ENCODE measurements around the gene VSTM4. TPM values are rescaled to one million over a fixed set of nuclear protein-coding genes. Genes with fewer than 3 reads are reported as not detected.

The VSTM4 gene
- total and polyA plus RNA-seq, 3 donors from 2014 or later = 25.6 to 35.8 (median 26.0) TPM

- 84 to 88% methylated on average over 3 of the region's 3 CpGs for WGBS, 2 donors
- no peak overlapping the region for H3K4me3 ChIP-seq
- H3K9me3 ChIP-seq = no peaks in the 10 kb centered on the region
- TF ChIP-seq POLR2A (IDR thresholded peaks at IDR 0.05) = no peak
- TF ChIP-seq, protein P1, sequence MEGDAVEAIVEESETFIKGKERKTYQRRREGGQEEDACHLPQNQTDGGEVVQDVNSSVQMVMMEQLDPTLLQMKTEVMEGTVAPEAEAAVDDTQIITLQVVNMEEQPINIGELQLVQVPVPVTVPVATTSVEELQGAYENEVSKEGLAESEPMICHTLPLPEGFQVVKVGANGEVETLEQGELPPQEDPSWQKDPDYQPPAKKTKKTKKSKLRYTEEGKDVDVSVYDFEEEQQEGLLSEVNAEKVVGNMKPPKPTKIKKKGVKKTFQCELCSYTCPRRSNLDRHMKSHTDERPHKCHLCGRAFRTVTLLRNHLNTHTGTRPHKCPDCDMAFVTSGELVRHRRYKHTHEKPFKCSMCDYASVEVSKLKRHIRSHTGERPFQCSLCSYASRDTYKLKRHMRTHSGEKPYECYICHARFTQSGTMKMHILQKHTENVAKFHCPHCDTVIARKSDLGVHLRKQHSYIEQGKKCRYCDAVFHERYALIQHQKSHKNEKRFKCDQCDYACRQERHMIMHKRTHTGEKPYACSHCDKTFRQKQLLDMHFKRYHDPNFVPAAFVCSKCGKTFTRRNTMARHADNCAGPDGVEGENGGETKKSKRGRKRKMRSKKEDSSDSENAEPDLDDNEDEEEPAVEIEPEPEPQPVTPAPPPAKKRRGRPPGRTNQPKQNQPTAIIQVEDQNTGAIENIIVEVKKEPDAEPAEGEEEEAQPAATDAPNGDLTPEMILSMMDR (IDR thresholded peaks at IDR 0.05) = no peak
- intact Hi-C loops (cut with DNase I; ENCODE audit: low total_unique reads) = no loop called here
- H3K36me3 ChIP-seq (ENCODE audit: low read depth, missing control alignments) = no peaks in the 10 kb centered on the region
- H3K4me1 ChIP-seq = no peaks in the 10 kb centered on the region
- DNase-seq = no peak
- no peaks in the 10 kb centered on the region for H3K27me3 ChIP-seq
- H3K27ac ChIP-seq = no peak overlapping the region
Observed at GRCh38 chr10:49036638-49037037, 78.7 kb downstream of the VSTM4 start.

GRCh38 chr10:49035920-49036319, 79.4 kb downstream of the VSTM4 start:
- Histone ChIP-seq H3K4me3 (no peak overlapping the region), H3K36me3 (ENCODE audit: low read depth, missing control alignments) (no peaks in the 10 kb centered on the region), H3K4me1 (no peaks in the 10 kb centered on the region), H3K27ac (no peak overlapping the region), H3K9me3 (no peaks in the 10 kb centered on the region), H3K27me3 (no peaks in the 10 kb centered on the region)
- DNase-seq = no peak
- 94 to 95% methylated on average over 8 of the region's 8 CpGs for WGBS, 2 donors
- TF ChIP-seq, protein P1 (IDR thresholded peaks at IDR 0.05) = no peak
- no peak for TF ChIP-seq POLR2A (IDR thresholded peaks at IDR 0.05)
- intact Hi-C loops (cut with DNase I; ENCODE audit: low total_unique reads) = no loop called here

DNA sequence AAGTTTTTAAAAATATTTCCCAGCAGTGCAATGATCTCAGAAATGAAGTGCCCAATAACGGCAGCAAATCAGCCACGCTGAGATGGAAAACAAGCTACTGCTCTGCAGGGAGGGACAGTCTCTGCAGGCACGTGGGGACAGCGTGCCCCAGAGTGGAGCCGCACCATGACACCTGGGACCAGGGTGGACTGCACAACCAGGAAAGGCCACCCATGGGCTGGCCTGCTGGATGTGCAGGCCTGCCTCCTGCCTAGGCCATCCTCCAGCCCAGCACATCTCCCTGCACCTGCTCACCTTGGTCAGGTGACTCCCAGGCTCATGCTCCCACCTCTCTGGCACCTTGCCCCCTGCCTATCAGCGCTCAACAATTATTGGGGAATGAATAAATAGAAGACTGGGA, 80.4 kb downstream of the VSTM4 start:
- WGBS, 2 donors = 95 to 96% methylated on average over 6 of the region's 6 CpGs
- H3K9me3 ChIP-seq = no peaks in the 10 kb centered on the region
- no peaks in the 10 kb centered on the region for H3K4me1 ChIP-seq
- no peak for TF ChIP-seq POLR2A (IDR thresholded peaks at IDR 0.05)
- TF ChIP-seq, protein P1 (IDR thresholded peaks at IDR 0.05) = no peak
- H3K4me3 ChIP-seq = no peak overlapping the region
- no peak overlapping the region for H3K27ac ChIP-seq
- no peaks in the 10 kb centered on the region for H3K36me3 ChIP-seq (ENCODE audit: low read depth, missing control alignments)
- no peak for DNase-seq
- no peaks in the 10 kb centered on the region for H3K27me3 ChIP-seq
- intact Hi-C loops (cut with DNase I; ENCODE audit: low total_unique reads) = no loop called here

GRCh38 chr10:49033939-49034338, 81.4 kb downstream of the VSTM4 start:
- no peak overlapping the region for H3K4me3 ChIP-seq
- H3K27ac ChIP-seq = no peak overlapping the region
- WGBS, 2 donors = 89 to 90% methylated on average over 1 of the region's 1 CpG
- intact Hi-C loops (cut with DNase I; ENCODE audit: low total_unique reads) = no loop called here
- no peaks in the 10 kb centered on the region for H3K9me3 ChIP-seq
- DNase-seq = no peak
- no peaks in the 10 kb centered on the region for H3K27me3 ChIP-seq
- no peaks in the 10 kb centered on the region for H3K4me1 ChIP-seq
- TF ChIP-seq, protein P1 (IDR thresholded peaks at IDR 0.05) = no peak
- no peak for TF ChIP-seq POLR2A (IDR thresholded peaks at IDR 0.05)
- no peaks in the 10 kb centered on the region for H3K36me3 ChIP-seq (ENCODE audit: low read depth, missing control alignments)

DNA sequence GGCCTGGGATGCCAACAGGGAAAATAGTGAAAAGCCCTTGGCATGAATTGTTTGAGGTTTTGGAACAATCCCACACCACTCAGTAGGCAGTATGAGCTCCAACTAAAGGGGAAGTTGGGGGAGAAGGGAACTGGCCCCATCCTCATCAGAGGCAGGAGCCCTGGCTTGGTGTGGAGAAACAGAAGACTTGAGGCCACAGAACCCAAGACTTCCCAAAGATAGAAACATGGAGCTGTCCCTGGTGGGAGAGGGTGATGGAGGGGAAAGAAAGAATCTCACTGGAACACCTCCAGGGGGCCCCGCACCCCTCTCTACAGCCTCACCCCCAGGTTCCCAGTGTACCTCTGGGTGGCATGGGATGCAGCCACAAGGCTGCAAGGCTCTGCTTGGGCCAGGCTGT, 85.7 kb downstream of the VSTM4 start:
- intact Hi-C loops (cut with DNase I; ENCODE audit: low total_unique reads) = no loop called here
- TF ChIP-seq, protein P1 (IDR thresholded peaks at IDR 0.05) = no peak
- no peak for TF ChIP-seq POLR2A (IDR thresholded peaks at IDR 0.05)
- no peak for DNase-seq
- WGBS, 2 donors = 100% methylated on average over 1 of the region's 1 CpG
- no peaks in the 10 kb centered on the region for H3K9me3 ChIP-seq
- no peak overlapping the region for H3K4me3 ChIP-seq
- no peaks in the 10 kb centered on the region for H3K36me3 ChIP-seq (ENCODE audit: low read depth, missing control alignments)
- no peaks in the 10 kb centered on the region for H3K27me3 ChIP-seq
- H3K27ac ChIP-seq = no peak overlapping the region
- H3K4me1 ChIP-seq = peaks cover 10% of the 10 kb centered on the region

Data from testis (tissue), 3 donors.